ENCODE results near the gene APLF.

Gene APLF

DNA sequence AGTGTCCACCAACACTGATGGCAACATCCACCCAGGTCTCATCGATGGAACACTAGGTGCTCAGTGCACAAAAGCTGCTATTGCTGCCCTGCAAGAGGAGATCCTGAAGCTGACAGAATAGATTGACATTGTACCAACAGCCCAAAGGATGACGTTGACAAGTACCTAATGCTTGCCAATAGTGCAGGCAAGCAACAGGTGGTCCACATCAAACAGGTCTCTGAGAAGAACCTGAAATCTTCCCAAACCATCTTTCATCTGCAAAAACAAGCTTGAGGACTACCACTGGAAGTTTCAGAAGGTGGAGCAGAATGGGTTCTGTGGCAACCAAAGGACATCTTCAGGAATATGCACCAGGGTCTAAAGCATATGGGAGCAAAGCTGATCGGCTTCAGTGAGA, 160.2 kb downstream of the APLF start:
- TF ChIP-seq CTCF (IDR thresholded peaks at IDR 0.05; ENCODE audit: control extremely low read depth, extremely low read depth, low read depth, missing control alignments) = no peak
- DNase-seq (ENCODE audit: extremely low spot score) = no peak
- POLR2A ChIA-PET = no interaction called here
- CTCF ChIA-PET = interaction anchor here (1.4 to 2.0 kb wide), 2 partner anchors 33 to 114 kb away, joined by 4 to 11 read pairs; no protein-coding TSS in a partner anchor
